A172 (cell line): ENCODE results near the gene ATP5F1D. TPM values are rescaled to one million over a fixed set of nuclear protein-coding genes. Genes with fewer than 3 reads are reported as not detected.

ENCODE experiments used
- DNase-seq: peaks from one replicate; pipeline ENCODE4 v3.0.0-alpha.2; 2015; ENCODE audit warnings: low spot score
- total RNA-seq: library from RNA; depleted of rRNA; stranded (reverse); fragments of >200 nt; shearing (Covaris generic); gene quantifications from 2 replicates; pipeline ENCODE4 v1.2.3, GENCODE V29; 2014

The ATP5F1D gene
- total RNA-seq, 1 experiment from 2014 or later: 78.9 TPM

DNA sequence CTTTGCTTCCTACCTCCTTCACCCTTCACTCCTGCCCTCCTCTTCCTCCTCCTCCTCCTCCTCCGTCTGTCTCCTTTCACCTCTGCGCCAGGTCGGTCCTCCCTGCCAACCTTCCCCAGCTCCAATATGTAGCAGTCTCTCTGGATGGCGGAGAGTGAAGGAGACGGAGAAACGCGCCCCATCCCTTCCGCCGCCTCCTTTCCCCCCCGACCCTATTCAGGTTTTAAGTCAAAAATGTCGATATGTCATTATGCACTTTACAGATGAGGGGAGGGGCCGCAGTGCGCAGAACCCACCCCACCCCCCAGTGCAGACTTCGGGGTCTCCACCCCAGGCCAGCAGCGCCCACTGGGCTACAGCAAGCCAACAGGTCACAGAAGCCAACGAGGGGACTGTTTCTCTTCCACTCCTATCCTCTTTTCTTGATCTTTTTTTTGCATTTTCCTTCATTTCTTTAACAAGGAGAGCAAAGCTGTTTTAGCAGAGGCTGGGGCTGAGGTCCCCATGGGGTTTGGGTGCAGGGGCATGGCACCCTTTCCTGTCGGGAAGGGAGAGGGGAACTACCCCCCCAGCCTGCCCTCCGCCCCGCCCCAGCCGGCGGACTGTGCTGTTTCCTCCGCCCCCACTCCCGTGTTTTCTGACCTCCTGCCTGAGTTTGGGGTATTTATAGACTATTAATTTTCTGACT lies 16.1 kb downstream of the ATP5F1D start:
- DNase-seq: no peak

DNA sequence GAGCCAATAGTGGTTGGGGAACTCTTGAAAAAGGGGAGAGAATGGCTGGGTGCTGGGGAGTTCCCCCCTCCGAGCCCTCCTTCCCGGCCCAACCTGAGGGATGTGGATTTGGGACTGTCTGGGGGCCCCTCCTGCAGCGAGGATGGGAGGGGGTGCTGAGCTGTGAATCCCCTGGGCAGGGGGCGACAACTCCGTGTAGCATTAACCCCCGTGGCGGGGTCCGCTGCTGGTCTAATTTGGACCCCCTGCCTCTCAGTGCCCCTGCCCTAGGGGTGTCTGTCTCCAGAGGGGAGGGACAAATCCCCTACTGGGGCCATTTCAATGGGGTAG lies 16.6 kb downstream of the ATP5F1D start:
- no peak for DNase-seq

DNA sequence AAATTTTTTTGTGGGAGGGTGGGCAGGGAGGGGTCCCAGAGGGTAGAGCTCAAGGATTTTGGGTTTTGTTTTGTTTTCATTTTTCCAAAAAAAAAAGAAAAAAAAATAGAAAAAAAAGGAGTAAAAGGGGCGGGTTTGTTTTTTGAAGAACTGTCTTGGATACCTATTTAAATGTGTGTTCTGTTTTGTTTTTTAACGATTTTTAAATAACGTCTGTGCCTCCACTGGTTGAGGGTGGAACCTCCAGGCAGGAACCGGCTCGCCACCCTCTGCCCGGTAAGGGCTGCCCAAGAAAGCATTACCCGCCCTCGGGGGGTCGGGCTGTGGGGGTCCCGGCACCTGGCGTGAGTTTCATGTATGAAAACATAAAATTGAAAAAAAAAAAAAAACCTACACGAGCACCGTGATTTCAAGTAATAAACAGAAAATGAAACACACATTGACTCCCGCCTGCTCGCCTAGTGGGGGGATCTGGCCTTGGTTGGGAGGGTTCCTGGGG lies 17.2 kb downstream of the ATP5F1D start:
- no peak for DNase-seq

DNA sequence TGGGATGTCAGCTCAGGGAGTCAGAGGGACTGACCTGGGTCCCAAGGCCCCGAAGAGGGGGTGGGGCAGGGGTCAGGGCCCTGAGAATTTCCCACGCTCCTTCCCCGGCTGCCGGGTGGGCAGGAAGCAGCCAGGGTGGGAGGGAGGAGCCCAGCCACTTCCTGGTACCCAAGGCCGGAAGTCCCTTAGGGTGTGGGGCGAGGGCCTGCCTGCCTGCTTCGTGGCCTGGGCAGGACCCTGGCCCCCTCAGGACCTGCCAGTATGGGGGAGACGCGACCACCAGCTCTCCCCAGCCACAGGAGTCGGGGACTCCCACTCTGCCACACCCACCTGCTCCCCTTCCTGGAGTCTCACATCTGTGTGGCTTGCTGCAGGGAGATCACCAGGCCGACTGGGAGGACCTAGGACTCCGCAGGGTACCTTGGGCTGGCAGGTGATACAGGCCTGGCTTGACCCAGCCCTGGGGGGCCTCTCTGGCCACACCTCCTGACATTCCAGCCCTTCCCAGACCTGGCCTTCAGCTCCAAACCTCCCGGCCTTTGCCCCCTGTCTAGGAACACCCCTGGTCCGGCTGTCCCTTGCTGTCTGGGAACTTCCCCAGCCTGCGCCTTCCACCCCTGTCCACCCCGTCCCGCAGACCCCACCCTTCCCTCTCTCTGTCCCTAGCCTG lies 17.8 kb downstream of the ATP5F1D start:
- DNase-seq: peak; percentile 84

DNA sequence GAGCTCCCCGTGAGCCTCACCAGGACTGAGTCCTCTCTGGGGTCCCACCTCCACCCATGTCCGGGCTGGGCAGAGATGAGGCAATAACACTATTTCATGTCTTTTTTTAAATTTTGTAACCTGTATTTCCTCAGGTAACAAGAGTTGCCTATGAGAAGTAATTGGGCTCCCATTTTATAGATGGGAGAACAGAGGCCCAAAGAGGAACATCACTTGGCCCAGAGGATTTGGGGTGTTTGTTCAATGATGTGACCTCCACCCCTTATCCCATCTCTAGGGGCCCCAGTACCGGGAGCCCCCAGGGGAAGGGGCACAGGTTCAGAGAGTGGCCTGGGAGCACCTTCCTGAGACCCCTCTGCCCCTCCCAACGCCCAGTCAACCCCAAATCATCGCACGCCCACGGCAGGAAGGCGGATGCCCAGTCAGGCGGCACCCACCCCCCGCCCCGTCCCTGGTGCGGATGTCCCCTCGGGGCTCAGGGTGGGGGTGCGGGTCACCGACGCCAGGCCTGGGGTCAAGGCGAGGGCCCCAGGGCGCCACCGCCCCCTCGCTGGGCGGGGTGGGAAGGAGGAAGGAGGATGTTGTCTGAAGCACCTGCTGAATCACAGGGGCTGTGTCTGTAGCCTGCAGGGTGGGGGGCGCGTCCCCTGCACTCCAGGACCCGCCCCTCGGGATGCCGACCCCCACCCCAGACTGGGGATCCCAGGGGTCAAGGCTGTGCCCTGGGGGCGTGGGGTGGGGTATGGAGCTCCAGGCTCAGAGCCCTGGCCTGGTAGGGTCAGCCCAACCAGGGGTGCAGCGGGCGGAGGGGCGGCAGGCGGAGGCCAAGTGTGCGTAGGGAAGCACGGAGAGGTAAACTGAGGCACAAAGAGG lies 18.6 kb downstream of the ATP5F1D start:
- peak; percentile 53 for DNase-seq

DNA sequence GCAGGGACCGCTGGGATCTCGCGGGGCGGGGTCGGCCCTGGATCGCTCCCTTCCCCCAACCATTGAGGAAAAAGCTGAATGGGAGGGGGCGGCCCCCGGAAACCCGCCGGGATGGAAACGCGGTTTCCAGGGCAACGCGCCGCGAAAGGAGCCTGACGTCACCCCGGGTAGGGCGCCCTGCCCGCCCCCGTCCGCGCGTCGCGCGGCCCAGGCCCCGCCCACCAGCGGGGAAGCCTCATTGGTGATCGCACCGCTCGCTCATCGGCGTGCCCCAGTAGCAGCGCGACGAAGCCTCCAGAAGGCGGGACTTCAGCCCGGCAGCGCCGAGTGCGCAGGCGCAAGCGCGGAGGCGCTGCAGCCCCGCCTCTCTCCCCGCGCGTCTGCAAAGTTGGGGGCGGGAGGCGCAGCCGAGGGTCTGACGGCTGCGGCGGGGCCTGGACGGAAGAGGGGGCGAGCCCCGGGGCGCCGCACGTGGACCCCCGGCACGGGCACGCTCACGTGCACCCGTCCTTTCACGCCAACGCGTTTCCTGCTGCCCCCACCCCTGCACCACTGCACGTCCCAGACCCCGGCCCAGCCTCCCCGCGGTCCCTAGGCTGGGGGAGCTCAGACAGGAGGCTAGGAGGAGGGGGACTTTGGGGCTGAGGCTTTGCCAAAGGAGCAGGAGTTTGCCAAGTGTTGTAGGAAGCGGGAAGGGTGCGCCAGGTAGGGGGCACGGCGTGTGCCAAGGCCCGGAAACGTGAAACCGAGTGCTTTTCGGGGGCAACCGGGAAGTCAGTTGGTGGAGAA lies 19.4 kb downstream of the ATP5F1D start:
- peak; percentile 91 for DNase-seq

DNA sequence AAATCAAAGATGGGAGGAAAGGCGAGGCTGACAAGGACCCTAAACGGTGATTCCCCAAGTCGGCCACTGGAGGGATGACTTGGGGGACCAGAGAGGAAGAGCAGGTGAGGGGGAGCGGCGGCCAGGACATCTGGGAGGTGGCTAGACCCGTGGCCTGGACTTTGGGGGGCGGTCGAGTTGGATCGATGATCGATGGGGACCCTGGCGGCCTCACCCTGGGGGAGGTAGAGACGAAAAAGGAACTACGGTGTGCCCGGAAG lies 19.9 kb downstream of the ATP5F1D start:
- no peak for DNase-seq

DNA sequence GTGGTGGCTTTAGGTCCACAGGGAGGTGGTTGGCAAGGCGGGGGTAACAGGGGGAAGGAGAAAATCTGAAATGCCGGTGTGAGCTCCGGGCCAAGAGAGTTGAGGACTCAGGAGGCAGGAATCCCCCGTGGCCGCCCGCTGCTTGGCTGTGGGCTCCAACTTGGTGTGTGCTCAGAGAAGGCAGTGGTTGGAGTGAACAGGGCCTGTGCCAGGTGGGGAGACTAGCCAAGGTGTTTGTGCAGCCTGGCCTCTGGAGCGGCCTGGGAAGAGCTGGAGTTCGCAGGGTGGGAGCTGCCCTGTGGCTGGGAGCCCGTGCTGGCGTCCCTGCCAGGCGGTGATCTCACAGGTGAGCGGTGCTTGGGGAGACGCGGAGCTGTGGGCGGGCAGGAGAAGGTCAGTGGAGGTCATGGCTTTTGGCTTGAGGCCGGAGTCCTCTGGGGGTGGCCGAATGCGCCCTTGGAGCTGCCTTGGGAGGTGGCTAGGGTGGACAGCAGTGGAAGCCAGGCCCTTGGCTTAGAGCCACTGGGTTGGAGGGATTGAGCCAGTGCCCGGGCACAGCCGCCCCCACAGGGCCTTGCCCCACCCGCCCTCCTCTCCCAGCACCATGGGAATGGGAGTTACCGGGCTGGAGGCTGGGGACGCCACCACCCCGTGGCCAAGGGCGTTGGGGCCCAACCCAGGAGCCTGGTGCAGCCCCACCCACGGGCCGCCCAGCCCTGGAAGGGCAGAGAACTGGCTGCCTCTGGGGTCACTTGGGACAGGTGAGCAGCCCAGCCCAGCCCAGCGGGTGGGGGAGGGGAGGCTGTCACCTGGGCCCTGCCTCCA lies 20.5 kb downstream of the ATP5F1D start:
- DNase-seq: peak; percentile 84

DNA sequence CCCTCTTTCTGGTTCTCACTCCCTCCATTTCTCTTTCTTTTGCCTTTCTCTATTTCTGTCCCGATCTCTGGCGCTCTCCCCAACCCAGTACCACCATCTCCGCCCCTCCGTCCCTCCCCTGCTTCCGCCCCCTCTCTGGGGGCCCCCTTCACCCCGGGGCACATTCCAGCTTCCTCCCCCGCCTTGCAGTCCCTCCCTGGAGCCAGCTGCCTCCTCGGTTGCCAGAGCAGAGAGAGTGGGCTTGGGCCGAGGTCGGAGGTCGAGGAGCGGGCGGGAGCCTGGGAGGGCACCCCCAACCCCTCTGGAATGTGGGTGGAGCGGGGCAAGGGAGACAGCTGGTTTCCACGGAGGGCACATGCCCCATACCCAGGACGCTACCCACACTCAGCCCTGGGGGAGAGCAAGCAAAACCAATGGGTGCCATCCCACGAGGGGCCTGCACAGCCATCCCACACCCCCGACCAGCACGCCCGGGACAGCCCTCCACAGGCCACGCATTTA lies 21.1 kb downstream of the ATP5F1D start:
- no peak for DNase-seq

DNA sequence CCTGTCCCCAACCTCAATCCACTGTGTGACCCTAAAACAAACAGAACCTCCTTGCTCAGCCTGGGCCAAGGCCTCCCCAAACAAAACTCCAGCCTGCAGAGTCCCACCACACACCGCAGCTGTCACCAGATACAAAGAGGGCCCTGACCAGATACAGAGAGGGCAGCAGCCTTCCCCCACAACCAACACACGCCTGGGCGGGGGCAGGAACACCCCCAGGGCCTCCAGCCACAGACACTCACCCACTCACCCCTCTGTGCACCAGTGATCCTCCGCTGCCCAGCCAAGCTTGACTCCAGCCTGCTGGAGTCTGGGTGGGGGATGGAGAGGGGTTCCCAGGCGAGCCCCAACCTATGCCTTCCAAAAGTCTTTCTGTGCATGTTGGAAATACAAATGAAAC lies 21.6 kb downstream of the ATP5F1D start:
- DNase-seq: no peak

DNA sequence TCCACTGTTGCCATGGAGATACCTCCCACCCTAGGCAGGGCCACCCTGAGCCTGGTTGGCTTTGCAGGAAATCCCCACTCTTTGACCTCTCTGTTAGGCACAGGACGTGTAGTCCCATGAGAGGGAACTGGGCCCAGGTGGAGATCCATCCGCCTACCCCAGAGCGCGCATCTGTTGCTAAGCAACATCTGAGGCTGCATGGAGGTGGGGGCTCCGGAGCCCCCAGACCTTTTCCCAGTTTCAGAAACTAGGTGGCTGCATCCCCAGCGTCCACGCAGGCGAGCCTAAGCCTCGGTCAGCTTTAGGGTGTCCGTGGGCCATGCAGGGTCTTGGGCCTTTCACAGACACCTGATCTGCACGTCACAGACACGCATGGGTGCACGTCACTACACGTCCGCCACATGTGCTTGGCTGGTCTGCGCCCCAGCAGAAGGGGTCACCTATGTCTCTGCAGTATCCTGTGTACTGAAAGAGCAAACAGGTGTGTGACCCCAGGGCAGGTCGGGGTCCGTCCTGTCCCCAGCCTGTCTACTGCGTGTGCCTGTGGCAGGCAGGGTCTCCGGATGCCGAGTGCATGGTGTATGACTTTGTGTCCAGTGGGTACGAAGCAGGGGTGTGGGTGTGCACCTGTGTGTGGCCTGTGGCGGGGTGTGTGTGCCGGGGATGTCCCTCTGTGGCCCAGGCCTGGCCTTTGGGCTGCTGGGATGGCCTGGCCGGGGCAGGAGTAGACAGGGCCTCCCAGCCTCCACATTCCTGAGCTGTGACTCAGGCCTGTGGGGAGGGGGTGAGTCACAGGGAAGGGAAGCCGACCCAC lies 23.5 kb downstream of the ATP5F1D start:
- DNase-seq: peak; percentile 96

DNA sequence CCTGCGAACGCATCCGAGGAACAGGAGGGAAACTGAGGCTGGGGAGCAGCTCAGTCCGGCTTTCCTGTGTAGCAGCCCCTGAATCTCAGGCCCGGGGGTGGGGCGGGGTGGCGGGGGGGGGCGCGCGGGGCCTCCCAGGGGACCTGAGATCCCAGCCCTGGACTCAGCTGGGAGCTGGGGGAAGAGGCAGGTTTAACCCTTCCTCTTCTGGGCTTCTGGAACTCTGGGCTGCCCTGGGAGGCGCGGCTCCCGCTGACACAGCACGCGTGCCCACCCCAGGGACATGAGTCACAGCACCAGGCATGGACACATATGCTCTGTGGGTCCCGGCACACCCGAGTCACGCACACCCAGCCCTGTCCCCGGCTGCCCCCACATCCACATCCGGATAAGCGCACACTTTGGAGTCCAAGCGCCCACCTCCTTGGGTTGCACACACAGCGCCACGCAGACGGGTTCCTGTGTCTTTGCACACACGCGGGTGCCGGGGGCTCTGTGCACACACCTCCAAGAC lies 24.1 kb downstream of the ATP5F1D start:
- DNase-seq: peak; percentile 85

DNA sequence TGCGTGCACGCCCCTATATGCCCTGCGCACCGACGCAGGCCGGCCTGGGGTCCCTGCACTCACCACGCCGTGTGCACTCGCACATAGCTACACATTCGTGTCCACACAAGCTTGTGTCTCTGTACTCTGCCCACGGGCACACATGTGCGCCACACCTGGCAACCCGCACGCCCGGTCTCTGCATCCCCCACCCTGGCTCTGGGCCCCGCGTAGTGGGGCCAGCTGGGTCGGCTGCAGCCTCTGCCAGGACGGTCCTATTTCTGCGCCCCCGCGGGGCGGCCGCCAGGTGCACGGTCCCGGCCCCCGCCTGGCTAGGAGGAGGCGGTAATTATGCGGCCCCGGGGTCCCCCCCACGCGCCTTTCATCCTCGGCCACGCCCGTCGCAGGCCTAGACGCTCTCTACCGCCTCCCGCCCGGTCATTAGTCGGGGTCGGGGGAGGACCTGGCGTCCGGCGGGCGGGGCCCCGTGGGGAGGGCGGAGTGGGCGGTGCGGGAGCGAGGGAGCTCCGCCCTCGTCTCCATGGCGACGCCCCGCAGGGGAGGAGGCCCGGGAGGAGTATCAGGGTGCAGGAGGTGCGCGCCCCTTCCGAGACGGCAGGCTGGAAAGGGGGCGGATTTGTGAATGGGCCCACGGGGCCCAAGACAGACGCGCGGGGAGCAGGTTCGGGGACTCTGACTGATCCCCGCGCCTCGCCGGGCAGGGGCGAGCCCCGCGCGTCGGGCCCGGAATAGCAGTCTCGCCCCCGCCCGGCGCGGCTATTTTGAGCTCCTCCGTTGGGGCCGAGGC lies 24.8 kb downstream of the ATP5F1D start:
- DNase-seq: peak; percentile 87

DNA sequence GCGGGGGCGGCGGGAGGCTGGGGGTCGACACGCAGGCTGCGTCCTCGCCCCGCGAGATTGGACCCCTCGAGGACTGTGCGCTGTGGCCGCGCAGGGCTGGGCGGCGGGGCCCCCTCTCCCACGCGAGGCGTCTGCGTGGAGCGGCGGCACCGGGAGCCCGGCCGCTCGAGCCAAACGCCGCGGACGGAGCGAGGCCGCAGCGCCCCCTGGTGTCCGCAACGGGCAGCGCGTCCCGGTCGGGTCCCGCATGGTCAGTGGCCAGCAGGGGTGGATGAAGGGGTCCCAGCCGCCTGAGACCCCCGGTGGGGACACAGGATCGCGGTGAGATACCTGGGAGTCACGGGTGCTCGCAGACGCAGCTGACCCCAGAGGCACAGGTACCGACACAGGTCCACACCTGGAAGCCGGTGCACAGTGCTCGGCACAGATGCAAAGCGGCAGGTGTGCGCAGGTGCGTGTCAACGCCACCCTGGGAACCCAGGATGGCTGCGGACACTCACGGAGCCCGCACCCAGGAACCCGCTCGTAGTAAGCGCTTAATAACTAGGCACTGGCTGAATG lies 25.4 kb downstream of the ATP5F1D start:
- DNase-seq: no peak

DNA sequence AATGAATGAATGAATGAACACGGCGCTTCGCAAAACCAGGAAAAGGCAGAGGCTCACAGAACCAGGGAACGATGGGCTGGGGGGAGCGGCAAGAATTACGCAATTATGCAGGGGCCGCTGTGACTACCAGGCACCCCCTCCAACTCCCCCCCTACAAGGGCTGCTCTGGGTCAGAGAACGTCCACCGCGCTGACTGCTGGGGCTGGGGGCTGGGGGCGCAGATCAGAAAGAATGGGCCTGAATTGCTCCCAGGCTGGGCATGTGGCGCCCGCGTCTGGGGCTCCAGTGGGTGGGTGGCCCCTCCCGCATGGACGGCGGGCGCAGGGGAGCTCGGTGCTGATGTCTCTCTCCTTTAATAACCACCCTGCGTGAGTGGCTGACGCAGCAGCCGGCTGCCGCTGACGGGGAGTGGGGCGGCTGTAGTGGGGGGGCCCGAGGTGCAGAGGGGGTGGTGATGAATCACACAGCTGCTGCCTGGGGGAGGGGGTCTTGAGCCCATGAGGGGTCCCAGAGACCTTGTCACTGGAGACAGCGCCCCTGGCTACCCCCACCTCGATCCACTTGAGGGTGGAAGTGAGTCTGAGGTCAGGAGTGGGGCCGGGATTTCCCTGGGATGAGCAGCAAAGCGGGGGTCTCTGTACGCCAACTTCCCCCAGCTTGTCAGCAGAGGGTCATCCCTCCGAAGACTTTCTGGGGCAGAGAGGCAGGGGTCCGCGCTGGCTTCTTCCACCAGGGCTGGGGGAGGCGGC lies 26.1 kb downstream of the ATP5F1D start:
- DNase-seq: no peak

DNA sequence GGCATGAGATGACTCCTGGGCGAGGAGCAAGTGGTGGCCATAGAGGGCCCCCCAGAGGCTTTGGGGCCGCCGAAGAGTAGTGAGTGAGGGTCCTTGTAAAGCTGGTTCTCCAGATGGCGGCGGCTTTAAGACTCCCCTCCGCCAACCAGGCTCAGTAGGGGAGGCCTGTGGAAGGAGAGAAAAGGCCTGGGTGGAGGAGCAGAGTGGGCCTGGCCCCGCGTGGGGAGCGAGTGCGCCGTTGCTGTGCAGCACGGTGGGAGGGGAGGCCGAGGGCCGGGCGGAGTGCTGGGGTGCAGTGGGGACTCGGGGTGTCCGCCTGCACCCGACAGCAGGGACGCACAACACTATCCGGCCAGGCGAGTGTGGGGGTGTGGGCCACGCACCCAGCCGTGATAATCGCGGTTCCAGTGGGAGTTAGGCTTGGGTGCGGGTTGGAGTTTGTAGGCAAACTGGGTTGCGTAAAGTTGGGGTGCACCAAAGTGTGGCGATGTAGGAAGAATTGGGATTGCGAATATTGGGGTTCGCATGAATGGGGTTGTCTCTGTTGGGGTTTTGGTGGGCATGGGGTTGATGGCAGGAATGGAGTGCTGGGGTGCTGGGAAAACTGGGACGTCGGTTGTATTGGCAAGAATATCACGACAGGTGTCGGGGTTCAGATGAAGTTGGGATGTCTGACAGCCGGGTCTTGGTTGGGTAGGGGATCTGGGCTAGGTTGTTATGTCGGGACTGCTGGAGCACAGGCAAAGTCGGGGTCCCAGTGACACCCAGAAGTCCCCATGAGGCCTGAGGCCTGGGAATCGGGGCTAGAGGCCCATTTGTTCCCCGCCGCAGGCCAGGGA lies 26.9 kb downstream of the ATP5F1D start:
- DNase-seq: no peak

DNA sequence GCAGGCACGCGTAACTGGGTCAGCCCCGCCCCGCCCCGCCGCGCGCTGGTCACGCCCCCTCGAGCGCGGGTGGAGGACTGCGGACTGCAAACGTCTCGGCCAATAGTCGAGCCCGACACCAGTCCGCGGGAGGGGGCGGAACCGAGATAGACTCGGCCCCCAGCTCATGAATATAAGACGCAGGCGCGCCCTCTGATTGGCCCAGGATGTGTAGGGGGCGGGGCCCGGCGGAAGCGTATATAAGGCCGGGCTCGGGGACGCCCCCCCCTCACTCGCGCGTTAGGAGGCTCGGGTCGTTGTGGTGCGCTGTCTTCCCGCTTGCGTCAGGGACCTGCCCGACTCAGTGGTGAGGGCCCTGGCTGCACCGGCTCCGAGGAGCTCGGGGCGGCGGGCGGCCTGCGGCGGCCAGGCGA lies 27.5 kb downstream of the ATP5F1D start, which contains the start of gene CIRBP:
TSS of gene CIRBP (plus strand) at position 268 of the 413 bp plus-strand sequence. CDS start 1,602 bp downstream, outside the sequence.
- peak; percentile 98 for DNase-seq
